KOPT-K1 (cell line): ENCODE results near the gene SLCO3A1.

Source experiments
- H3K27ac ChIP-seq: fragments of 200-600 bp; sonication (generic); 2 replicates; pipeline ENCODE4 v1.5.1; 2016; ENCODE audit warnings: antibody characterized with exemption, mild to moderate bottlenecking, low read depth, low read length; ENCODE audit not compliant: poor library complexity, severe bottlenecking
- H3K36me3 ChIP-seq: fragments of 200-600 bp; sonication (generic); 2 replicates; pipeline ENCODE4 v1.5.1; 2017; ENCODE audit warnings: antibody characterized with exemption, mild to moderate bottlenecking, low read length, moderate library complexity; ENCODE audit not compliant: insufficient read depth
- H3K9me3 ChIP-seq: fragments of 200-600 bp; sonication (generic); 2 replicates; pipeline ENCODE4 v1.5.1; 2017; ENCODE audit warnings: antibody characterized with exemption, low read length, mild to moderate bottlenecking; ENCODE audit not compliant: insufficient read depth, poor library complexity, severe bottlenecking

Gene SLCO3A1

GRCh38 chr15:91853948-91854638 is 585 bp downstream of the SLCO3A1 start:
- Histone ChIP-seq H3K36me3 (no peaks in the 10 kb centered on the region), H3K9me3 (no peaks in the 10 kb centered on the region), H3K27ac (no peak overlapping the region)

DNA sequence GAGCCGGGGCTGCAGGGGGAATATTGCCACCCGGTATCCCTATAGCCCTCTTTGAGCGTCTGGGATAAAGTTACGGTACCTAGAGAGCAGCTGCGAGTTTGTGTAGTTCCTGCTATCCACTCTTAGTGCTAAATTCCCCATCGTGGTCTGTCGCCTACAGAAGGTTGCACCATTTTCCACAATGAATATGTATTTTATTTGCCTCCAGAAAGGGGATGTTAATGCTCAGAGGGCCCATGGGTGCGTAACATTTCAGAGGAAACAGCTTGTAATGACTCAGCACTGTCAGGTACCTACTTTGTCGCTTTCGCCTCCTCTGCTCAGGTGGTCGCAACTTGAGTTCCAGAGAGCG is 1.1 kb downstream of the SLCO3A1 start:
- H3K36me3 ChIP-seq: no peaks in the 10 kb centered on the region
- H3K27ac ChIP-seq: no peak overlapping the region
- no peaks in the 10 kb centered on the region for H3K9me3 ChIP-seq

- H3K27ac ChIP-seq: no peak overlapping the region
- H3K9me3 ChIP-seq: no peaks in the 10 kb centered on the region
- H3K36me3 ChIP-seq: no peaks in the 10 kb centered on the region
Measured at GRCh38 chr15:91855241-91855640, 1.7 kb downstream of the SLCO3A1 start.

DNA sequence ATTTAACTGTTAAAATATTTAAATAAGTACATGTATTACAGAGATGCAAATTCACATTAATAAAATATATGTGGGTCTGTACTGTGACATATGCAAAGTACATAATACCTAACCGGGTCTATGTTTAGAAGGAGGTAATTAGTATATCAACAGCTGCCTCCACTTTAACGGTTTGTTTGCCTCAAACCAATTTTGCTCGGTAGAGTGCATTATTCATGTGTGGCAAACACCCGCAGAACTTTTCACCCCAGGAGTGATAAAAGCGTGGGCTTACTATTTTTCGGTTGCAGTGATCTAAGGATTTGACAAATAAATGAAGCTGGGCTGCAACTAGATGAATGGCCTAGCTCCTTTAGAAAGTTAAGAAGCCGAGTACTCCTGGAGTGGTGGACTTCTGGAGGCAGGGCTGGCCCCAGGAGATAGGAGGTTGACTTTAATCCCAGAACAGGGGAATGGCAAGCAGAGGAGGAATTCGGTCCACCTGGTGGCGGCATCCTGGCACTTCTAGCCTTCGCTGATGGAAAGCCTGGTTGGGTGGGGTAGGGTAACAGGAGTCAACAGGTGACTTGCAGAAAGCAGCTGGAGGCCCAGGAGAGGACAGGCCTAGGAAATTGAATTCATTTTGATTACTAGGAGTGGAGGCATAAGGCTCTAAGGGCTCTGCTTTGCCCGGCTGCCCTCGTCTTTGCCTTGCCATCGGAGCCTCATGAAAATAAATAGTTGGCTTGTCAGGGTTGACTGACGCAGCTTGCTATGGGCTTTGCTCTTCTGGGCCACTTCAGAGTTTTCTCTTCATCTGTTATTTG is 2.4 kb downstream of the SLCO3A1 start:
- H3K36me3 ChIP-seq: no peaks in the 10 kb centered on the region
- no peak overlapping the region for H3K27ac ChIP-seq
- H3K9me3 ChIP-seq: no peaks in the 10 kb centered on the region

- no peaks in the 10 kb centered on the region for H3K36me3 ChIP-seq
- H3K9me3 ChIP-seq: no peaks in the 10 kb centered on the region
- H3K27ac ChIP-seq: no peak overlapping the region
Measured at GRCh38 chr15:91857224-91857585, 3.7 kb downstream of the SLCO3A1 start.

DNA sequence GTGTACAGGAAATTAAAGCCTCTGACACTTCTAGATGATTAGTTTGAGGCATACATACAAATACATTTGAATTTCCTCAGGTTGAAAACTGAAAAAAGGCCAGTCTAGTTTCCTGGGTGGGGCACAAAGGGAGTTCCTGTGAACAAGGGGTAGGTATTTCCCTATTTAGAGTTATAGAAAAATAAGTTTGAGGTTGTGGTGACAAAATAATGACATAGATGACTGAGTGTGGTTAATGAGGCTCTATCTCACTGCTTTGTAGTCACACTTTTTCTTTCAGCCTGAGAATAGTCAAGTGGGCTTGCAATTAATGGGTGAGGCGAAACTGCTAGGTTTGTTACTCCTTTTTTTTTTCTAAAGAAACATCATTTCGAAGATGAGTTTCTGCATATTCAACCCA is 4.3 kb downstream of the SLCO3A1 start:
- H3K27ac ChIP-seq: no peak overlapping the region

DNA sequence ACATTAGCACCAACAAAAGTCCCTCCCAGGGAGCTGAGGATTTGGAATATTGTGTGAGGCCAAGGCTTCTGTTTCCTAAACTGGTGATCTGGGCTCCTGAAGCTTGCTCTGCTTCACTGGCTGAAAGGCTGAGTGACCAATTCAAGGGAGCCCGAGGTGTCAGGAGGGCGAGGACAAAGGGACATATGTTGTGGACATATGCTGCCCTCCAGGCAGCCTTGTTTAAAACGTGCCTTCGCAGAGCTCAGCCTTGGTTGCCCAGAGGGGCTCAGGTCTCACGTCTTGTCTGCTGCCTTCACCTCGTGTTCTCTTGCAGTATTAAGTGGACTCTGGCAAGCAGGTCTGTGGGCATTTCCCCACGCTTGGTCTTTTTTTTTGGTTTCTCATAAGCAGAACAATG is 7.0 kb downstream of the SLCO3A1 start:
- H3K27ac ChIP-seq: no peak overlapping the region
- H3K9me3 ChIP-seq: no peaks in the 10 kb centered on the region
- no peaks in the 10 kb centered on the region for H3K36me3 ChIP-seq

More for the DNA sequence above, 4.3 kb downstream of the SLCO3A1 start:
- no peaks in the 10 kb centered on the region for H3K9me3 ChIP-seq
- H3K36me3 ChIP-seq: no peaks in the 10 kb centered on the region

DNA sequence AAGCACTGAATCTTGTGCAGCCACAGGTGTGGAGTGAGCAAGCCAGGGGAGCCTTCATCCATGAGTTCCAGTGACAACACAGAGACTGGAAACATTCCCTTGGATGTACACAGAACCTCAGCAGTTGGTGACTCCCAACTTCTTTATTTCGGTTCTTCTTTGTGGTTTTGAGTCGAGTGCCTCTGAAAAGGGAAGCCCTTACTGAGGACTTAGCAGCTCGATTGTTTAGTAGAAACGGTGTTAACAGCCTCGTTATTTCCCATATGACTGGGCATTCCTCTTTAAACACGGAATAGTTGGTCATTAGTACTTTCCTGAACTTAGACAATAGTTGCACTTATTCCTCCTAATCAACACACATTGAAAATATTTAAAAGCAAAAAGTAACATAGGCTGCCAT is 7.7 kb downstream of the SLCO3A1 start:
- Histone ChIP-seq H3K36me3 (no peaks in the 10 kb centered on the region), H3K9me3 (no peaks in the 10 kb centered on the region), H3K27ac (no peak overlapping the region)

DNA sequence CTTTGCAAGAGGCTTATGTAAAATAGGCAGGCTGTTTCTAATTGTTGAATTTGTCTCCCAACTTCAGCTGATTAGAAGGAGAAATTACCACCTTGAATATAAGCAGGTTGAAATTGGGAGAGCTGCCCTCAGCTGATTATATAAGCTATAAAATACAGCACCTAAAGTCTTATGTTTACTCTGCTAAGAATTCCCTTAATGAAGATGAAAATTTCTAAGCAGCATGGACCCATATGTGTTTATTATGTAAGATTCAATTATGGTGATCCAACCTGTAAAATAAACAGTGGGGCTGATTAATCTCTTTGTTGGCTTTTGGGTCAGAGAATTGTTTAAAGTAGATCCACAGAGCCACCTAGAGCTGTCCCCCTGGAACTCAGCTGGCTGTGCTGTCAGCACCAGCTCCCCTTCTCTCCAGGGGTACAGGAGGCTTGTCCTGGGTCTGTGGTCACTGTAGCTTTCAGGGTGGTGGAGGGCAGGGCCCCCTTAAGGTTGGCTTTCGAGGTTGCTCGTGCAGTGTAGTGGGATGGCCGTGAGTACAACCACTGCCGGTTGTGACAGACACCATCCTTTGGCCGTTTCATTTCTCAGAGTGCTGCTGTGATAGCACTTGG is 9.5 kb downstream of the SLCO3A1 start:
- Histone ChIP-seq H3K9me3 (no peaks in the 10 kb centered on the region), H3K36me3 (no peaks in the 10 kb centered on the region), H3K27ac (no peak overlapping the region)

- H3K27ac ChIP-seq: no peak overlapping the region
- no peaks in the 10 kb centered on the region for H3K9me3 ChIP-seq
- H3K36me3 ChIP-seq: no peaks in the 10 kb centered on the region
Measured at GRCh38 chr15:91863621-91864255, 10.2 kb downstream of the SLCO3A1 start.

GRCh38 chr15:91864664-91865063 is 11.2 kb downstream of the SLCO3A1 start:
- Histone ChIP-seq H3K36me3 (no peaks in the 10 kb centered on the region), H3K27ac (no peak overlapping the region), H3K9me3 (no peaks in the 10 kb centered on the region)

DNA sequence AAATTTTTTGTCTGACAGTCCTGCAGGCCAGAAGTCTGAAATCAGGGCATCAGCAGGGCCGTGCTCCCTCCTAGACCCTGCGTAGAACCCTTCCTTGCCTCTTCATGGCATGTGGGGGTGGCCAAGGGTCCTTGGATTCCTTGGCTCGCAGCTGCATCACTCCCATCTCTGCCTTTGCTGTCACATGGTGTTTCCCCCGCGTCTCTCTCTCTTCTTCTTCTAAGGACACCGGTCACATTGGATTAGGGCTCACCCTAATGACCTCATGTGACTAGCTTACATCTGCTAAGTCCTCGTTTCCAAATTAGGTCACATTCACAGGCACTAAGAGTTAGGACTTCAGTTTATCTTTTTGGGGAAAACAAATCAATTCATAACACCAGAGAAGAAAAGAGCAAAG is 12.0 kb downstream of the SLCO3A1 start:
- Histone ChIP-seq H3K9me3 (no peaks in the 10 kb centered on the region), H3K27ac (no peak overlapping the region), H3K36me3 (no peaks in the 10 kb centered on the region)

GRCh38 chr15:91865950-91866349 is 12.4 kb downstream of the SLCO3A1 start:
- no peaks in the 10 kb centered on the region for H3K9me3 ChIP-seq
- H3K27ac ChIP-seq: no peak overlapping the region

DNA sequence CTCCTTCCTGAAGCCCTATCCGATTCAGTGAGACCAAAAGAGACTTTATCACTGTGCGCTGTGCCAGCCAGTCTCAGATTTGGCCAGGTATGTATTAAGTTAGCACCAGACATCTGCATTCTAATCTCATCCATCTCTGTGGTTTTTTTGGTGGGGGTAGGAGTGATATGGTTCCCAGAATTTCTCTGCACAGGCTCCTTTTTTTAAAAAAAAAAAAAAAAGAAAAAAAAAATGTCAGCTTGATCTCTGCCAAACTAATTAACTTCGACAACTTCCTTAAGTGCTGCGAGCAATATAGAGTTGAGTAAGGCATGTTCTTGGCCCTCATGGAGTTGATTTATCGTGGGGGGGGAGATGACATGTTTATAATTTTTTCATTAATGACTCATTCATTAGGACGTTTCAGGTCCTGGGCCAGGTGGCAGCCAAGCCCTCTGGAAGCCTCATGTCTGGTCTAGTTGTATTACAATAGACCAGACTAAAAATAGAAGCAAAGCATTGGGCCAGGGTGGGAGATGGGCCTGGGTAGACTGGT is 12.9 kb downstream of the SLCO3A1 start:
- no peaks in the 10 kb centered on the region for H3K36me3 ChIP-seq
- no peak overlapping the region for H3K27ac ChIP-seq
- no peaks in the 10 kb centered on the region for H3K9me3 ChIP-seq

More at GRCh38 chr15:91865950-91866349, 12.4 kb downstream of the SLCO3A1 start:
- no peaks in the 10 kb centered on the region for H3K36me3 ChIP-seq

- Histone ChIP-seq H3K9me3 (no peaks in the 10 kb centered on the region), H3K36me3 (no peaks in the 10 kb centered on the region), H3K27ac (no peak overlapping the region)
Measured at GRCh38 chr15:91866971-91867372, 13.5 kb downstream of the SLCO3A1 start.
